WTC11 (cell line): ENCODE results near the gene KCNT1. TPM values are rescaled to one million over a fixed set of nuclear protein-coding genes. Genes with fewer than 3 reads are reported as not detected.

Experiments used
- ATAC-seq: fragments of 200-7000 bp; cut with Tn5 transposase; 2 replicates; pipeline ENCODE4 v1.10.0; 2021; ENCODE audit warnings: mild to moderate bottlenecking, moderate library complexity
- CTCF ChIA-PET: fragments of 300-600 bp; sonication (Branson Sonifier 250); formaldehyde crosslinking; loops from one replicate; lab custom pipeline; 2021; ENCODE audit warnings: antibody characterized with exemption; lab: Charles Lee
- POLR2A ChIA-PET: fragments of 350-600 bp; sonication (Branson Sonifier 250); formaldehyde crosslinking; loops from one replicate; lab custom pipeline; 2021; ENCODE audit warnings: antibody characterized with exemption; lab: Charles Lee
- DNase-seq: peaks from one replicate; pipeline ENCODE4 v3.0.0; 2021; ENCODE audit warnings: low spot score
- H3K27ac Mint-ChIP-seq: 2 replicates; pipeline ENCODE4 v1.8.0; 2021; ENCODE audit warnings: mixed read lengths
- H3K27me3 Mint-ChIP-seq: 2 replicates; pipeline ENCODE4 v1.8.0; 2021; ENCODE audit warnings: low read depth, mild to moderate bottlenecking, moderate library complexity, mixed read lengths
- H3K36me3 Mint-ChIP-seq: 2 replicates; pipeline ENCODE4 v1.8.0; 2021; ENCODE audit warnings: mixed read lengths
- H3K4me1 Mint-ChIP-seq: 2 replicates; pipeline ENCODE4 v1.8.0; 2022; ENCODE audit warnings: mixed read lengths
- H3K4me3 Mint-ChIP-seq: 2 replicates; pipeline ENCODE4 v1.8.0; 2021; ENCODE audit warnings: mild to moderate bottlenecking, moderate library complexity, mixed read lengths
- H3K9me3 Mint-ChIP-seq: 2 replicates; pipeline ENCODE4 v1.8.0; 2021; ENCODE audit warnings: mixed read lengths
- AFF4 ChIP-seq: sonication (generic); formaldehyde crosslinking; IDR thresholded peaks from 2 replicates; pipeline ENCODE4 v1.8.1; 2023; ENCODE audit warnings: mild to moderate bottlenecking, missing genetic modification reagents, borderline replicate concordance
- ATF6 ChIP-seq: sonication (generic); formaldehyde crosslinking; IDR thresholded peaks from 2 replicates; pipeline ENCODE4 v1.8.1; 2023; ENCODE audit warnings: mild to moderate bottlenecking, missing genetic modification reagents
- CREB1 ChIP-seq: sonication (generic); formaldehyde crosslinking; IDR thresholded peaks from 2 replicates; pipeline ENCODE4 v1.8.0; 2023; ENCODE audit warnings: mild to moderate bottlenecking, missing genetic modification reagents
- ETV6 ChIP-seq: sonication (generic); formaldehyde crosslinking; IDR thresholded peaks from 2 replicates; pipeline ENCODE4 v1.8.1; 2022; ENCODE audit warnings: mild to moderate bottlenecking, missing genetic modification reagents
- FOXP4 ChIP-seq: sonication (generic); formaldehyde crosslinking; IDR thresholded peaks from 2 replicates; pipeline ENCODE4 v1.8.0; 2022; ENCODE audit warnings: mild to moderate bottlenecking, missing genetic modification reagents
- GABPB1 ChIP-seq: sonication (generic); formaldehyde crosslinking; IDR thresholded peaks from 2 replicates; pipeline ENCODE4 v1.8.1; 2023; ENCODE audit warnings: mild to moderate bottlenecking, missing genetic modification reagents
- JAZF1 ChIP-seq: fragments of 250-450 bp; sonication (Bioruptor Pico); IDR thresholded peaks from 2 replicates; pipeline ENCODE4 v1.9.0; 2021; ENCODE audit warnings: moderate library complexity, mild to moderate bottlenecking, inconsistent platforms
- MAX ChIP-seq: sonication (generic); formaldehyde crosslinking; IDR thresholded peaks from 2 replicates; pipeline ENCODE4 v1.8.0; 2022; ENCODE audit warnings: mild to moderate bottlenecking, missing genetic modification reagents
- NR2C2 ChIP-seq: sonication (generic); formaldehyde crosslinking; IDR thresholded peaks from 2 replicates; pipeline ENCODE4 v1.8.0; 2022; ENCODE audit warnings: mild to moderate bottlenecking, missing genetic modification reagents
- PREB ChIP-seq: sonication (generic); formaldehyde crosslinking; IDR thresholded peaks from 2 replicates; pipeline ENCODE4 v1.8.1; 2022; ENCODE audit warnings: mild to moderate bottlenecking, missing genetic modification reagents, moderate library complexity, borderline replicate concordance
- RORB ChIP-seq: fragments of 250-450 bp; sonication (Bioruptor Pico); IDR thresholded peaks from 2 replicates; pipeline ENCODE4 v1.9.0; 2021; ENCODE audit warnings: mild to moderate bottlenecking
- STAT6 ChIP-seq: sonication (generic); formaldehyde crosslinking; conservative IDR thresholded peaks from 2 replicates; pipeline ENCODE4 v1.8.1; 2023; ENCODE audit warnings: mild to moderate bottlenecking, low read depth, missing genetic modification reagents, moderate library complexity
- ZNF263 ChIP-seq: sonication (generic); formaldehyde crosslinking; IDR thresholded peaks from 2 replicates; pipeline ENCODE4 v1.8.1; 2022; ENCODE audit warnings: low read depth, mild to moderate bottlenecking, moderate library complexity, missing genetic modification reagents
- ZNF396 ChIP-seq: fragments of 250-450 bp; sonication (Bioruptor Pico); IDR thresholded peaks from 2 replicates; pipeline ENCODE4 v1.8.0; 2021; ENCODE audit warnings: mild to moderate bottlenecking, moderate library complexity, borderline replicate concordance
- total RNA-seq: library from RNA; stranded (reverse); gene quantifications from 3 replicates; pipeline ENCODE4 v1.2.3, GENCODE V29; 2021

The KCNT1 gene
- total RNA-seq, 1 experiment from 2014 or later = 0.13 TPM

- Mint-ChIP-seq H3K36me3 (no peaks in the 10 kb centered on the region), H3K4me3 (no peak overlapping the region), H3K4me1 (peaks cover 6% of the 10 kb centered on the region)
- ATAC-seq = no peak
- TF ChIP-seq NR2C2 (CRISPR knock-in tag) = no peak
- TF ChIP-seq CREB1 (CRISPR knock-in tag) = no peak
- TF ChIP-seq ZNF263 (CRISPR knock-in tag) = no peak
- TF ChIP-seq JAZF1 (CRISPR knock-in tag) = no peak
- no peak for TF ChIP-seq RORB (CRISPR knock-in tag)
- no peak for TF ChIP-seq ATF6 (CRISPR knock-in tag)
- TF ChIP-seq GABPB1 (CRISPR knock-in tag) = no peak
- TF ChIP-seq PREB = no peak
- no peak for TF ChIP-seq ZNF396
- TF ChIP-seq ETV6 = no peak
- no peak for TF ChIP-seq AFF4 (CRISPR knock-in tag)
- TF ChIP-seq MAX (CRISPR knock-in tag) = no peak
- TF ChIP-seq STAT6 (CRISPR knock-in tag) = no peak
- TF ChIP-seq FOXP4 (CRISPR knock-in tag) = no peak
- TF ChIP-seq, all 79 proteins: peak for 0
- no peak for DNase-seq
- no peak overlapping the region for H3K27ac Mint-ChIP-seq
- CTCF ChIA-PET = no interaction called here
- POLR2A ChIA-PET = no interaction called here
- H3K27me3 Mint-ChIP-seq = no peaks in the 10 kb centered on the region
- no peaks in the 10 kb centered on the region for H3K9me3 Mint-ChIP-seq
Measured at GRCh38 chr9:135722365-135722764, 20.4 kb downstream of the KCNT1 start.
